IPS-18c (cell line): ENCODE results near the gene ASMTL.
"Not testable (repeated sequence)": the region's sequence is repeated elsewhere in the genome, so short reads cannot be mapped to it uniquely, and the experiment has no call there.

ENCODE experiments used
- H3K4me3 ChIP-seq: 2 replicates; pipeline ENCODE4 v1.7.0; 2013; ENCODE audit warnings: low read depth, mild to moderate bottlenecking, low read length, moderate library complexity; ENCODE audit not compliant: insufficient read depth
- H3K9me3 ChIP-seq: one replicate; pipeline ENCODE4 v1.6.1; 2013; ENCODE audit warnings: mild to moderate bottlenecking, low read length, moderate library complexity; ENCODE audit not compliant: control insufficient read depth, insufficient read depth

The ASMTL gene

GRCh38 chrX:1447969-1448572, 4.6 kb downstream of the ASMTL start:
- H3K9me3 ChIP-seq = peaks cover 12% of the 10 kb centered on the region
- not testable (repeated sequence) for H3K4me3 ChIP-seq

GRCh38 chrX:1446984-1447968, 5.4 kb downstream of the ASMTL start:
- peaks cover 12% of the 10 kb centered on the region for H3K9me3 ChIP-seq
- H3K4me3 ChIP-seq = not testable (repeated sequence)

- peaks cover 12% of the 10 kb centered on the region for H3K9me3 ChIP-seq
- no peak overlapping the region for H3K4me3 ChIP-seq
These were observed 7.9 kb downstream of the ASMTL start for GRCh38 chrX:1444561-1445500.

GRCh38 chrX:1443496-1444075, 9.1 kb downstream of the ASMTL start:
- Histone ChIP-seq H3K4me3 (no peak overlapping the region), H3K9me3 (peaks cover 6% of the 10 kb centered on the region)

- H3K9me3 ChIP-seq = peaks cover 2% of the 10 kb centered on the region
- H3K4me3 ChIP-seq = no peak overlapping the region
These were observed 9.9 kb downstream of the ASMTL start for GRCh38 chrX:1442724-1443367.

GRCh38 chrX:1442016-1442665, 10.6 kb downstream of the ASMTL start:
- H3K4me3 ChIP-seq = no peak overlapping the region
- peaks cover 2% of the 10 kb centered on the region for H3K9me3 ChIP-seq

GRCh38 chrX:1440506-1440905, 12.2 kb downstream of the ASMTL start:
- no peak overlapping the region for H3K4me3 ChIP-seq
- H3K9me3 ChIP-seq = peaks cover 2% of the 10 kb centered on the region

- Histone ChIP-seq H3K4me3 (no peak overlapping the region), H3K9me3 (no peaks in the 10 kb centered on the region)
These were observed 17.3 kb downstream of the ASMTL start for GRCh38 chrX:1435241-1435895.

- no peak overlapping the region for H3K4me3 ChIP-seq
- no peaks in the 10 kb centered on the region for H3K9me3 ChIP-seq
These were observed 17.9 kb downstream of the ASMTL start for GRCh38 chrX:1434871-1435240.

GRCh38 chrX:1433646-1434357, 18.9 kb downstream of the ASMTL start:
- H3K9me3 ChIP-seq = no peaks in the 10 kb centered on the region
- no peak overlapping the region for H3K4me3 ChIP-seq

- Histone ChIP-seq H3K9me3 (no peaks in the 10 kb centered on the region), H3K4me3 (no peak overlapping the region)
These were observed 22.3 kb downstream of the ASMTL start for GRCh38 chrX:1430451-1430850.

GRCh38 chrX:1427756-1428155, 25.0 kb downstream of the ASMTL start:
- Histone ChIP-seq H3K9me3 (no peaks in the 10 kb centered on the region), H3K4me3 (no peak overlapping the region)

- not testable (repeated sequence) for H3K9me3 ChIP-seq, H3K4me3 ChIP-seq
These were observed 26.4 kb downstream of the ASMTL start for GRCh38 chrX:1426321-1426720.

- no peak overlapping the region for H3K4me3 ChIP-seq
- peaks cover 4% of the 10 kb centered on the region for H3K9me3 ChIP-seq
These were observed 27.3 kb downstream of the ASMTL start for GRCh38 chrX:1425381-1425780.

- peaks cover 4% of the 10 kb centered on the region for H3K9me3 ChIP-seq
These were observed 28.4 kb downstream of the ASMTL start for GRCh38 chrX:1424147-1424851.

More at GRCh38 chrX:1424147-1424851, 28.4 kb downstream of the ASMTL start:
- H3K4me3 ChIP-seq = no peak overlapping the region
